Esophagus mucosa (tissue), 1 donor: ENCODE results near the gene CYSLTR2. TPM values are rescaled to one million over a fixed set of nuclear protein-coding genes. Genes with fewer than 3 reads are reported as not detected.
A peak's percentile ranks its signal among the peaks of the same experiment; 100 is the strongest.

Experiments
- ATAC-seq: fragments of 200-7000 bp; cut with Tn5 transposase; one replicate; pipeline ENCODE4 v1.9.1; 2020
- total RNA-seq: library from RNA; stranded (reverse); gene quantifications from one replicate; pipeline ENCODE4 v1.2.4, GENCODE V29; 2023
- donor health status: DM: yes; HTN: yes; CAD: no.

The CYSLTR2 gene
- total RNA-seq, 1 donor from 2014 or later: 0.24 TPM

DNA sequence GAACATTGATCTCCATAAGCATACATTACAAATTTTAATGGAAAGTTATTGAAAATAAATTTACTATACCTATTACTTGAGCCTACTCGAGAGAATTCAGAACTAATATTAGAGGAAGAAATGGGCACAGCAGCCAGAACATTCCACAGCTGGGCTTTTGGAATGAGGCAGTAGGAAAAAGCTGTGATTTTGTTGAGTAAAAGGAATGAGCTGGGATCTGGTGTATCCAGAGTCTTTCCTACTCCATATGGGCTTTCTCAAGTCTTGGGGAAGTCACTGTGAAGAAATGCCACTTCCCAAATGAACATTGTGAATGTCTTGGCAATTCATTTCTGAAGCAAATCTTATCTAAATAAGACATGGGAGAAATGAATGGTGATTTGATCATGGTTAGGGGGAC is 93.1 kb downstream of the CYSLTR2 start:
- no peak for ATAC-seq

GRCh38 chr13:48748681-48749080 is 95.0 kb downstream of the CYSLTR2 start:
- no peak for ATAC-seq

DNA sequence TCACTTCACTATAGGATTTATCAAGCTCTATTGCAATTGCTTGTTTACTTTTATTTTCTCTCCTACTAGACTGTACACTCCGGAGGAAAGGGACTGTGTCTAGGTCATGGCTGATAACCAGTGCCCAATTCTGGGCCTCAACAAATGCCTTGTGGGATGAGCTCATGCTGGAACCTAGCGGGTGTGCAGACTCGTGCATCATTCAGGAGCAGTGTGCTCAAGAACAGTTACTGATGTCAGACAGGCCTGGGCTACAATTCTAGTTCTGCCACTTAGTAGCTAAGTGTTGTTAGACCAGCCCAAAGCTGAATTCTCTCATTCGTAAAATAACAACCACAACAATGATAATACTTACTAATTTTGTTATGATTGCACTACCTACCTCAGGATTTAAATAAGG is 95.4 kb downstream of the CYSLTR2 start:
- peak; percentile 86 for ATAC-seq

GRCh38 chr13:48749699-48750473 is 96.2 kb downstream of the CYSLTR2 start:
- peak; percentile 92 for ATAC-seq

DNA sequence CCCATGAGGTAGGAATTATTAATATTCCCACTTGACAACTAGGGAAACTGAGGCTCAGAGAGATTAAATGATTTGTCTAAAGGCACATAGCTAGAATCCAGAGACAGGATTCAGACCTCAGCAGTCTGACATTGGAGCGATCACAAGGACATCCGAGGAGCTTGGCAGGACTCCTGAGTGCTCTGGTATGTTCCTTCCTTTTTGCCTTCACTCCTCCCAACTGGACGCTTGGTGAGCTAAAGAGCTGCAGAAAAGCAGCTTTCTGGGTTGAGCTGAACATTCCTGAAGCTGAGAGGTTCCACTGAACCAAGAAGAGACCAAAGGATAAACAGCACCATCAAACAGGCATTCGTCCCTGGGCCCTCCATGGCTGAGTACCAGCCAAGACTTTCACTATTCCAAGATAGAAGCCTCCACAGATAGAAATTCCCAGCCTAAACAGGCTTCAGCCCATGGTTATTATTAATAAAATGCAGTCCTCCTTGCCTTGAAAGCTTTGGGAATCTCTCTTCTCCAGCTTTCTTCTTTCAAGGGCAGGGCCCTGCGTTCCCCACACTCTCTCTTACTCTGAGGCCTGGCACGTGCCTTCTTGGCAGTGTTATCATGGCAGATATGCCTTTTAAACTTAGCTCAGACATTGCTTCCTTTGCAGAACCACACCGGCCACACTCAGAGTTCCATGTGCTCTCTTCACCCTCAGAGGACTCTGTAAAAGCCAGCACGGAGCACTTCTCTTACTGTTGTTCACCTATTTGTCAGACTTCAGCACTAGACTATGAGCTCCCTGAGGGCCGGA is 97.1 kb downstream of the CYSLTR2 start:
- no peak for ATAC-seq

- no peak for ATAC-seq
Measured at GRCh38 chr13:48760626-48761025, 106.9 kb downstream of the CYSLTR2 start.

Other genes starting within 250 kb of the CYSLTR2 start
- gene LPAR6, start 240.8 kb upstream of the CYSLTR2 start, total RNA-seq: 71.7 TPM
- gene RCBTB2, start 120.8 kb upstream of the CYSLTR2 start, total RNA-seq: 10.3 TPM